GM23248 (cell line): ENCODE measurements around the gene SSR2. TPM values are rescaled to one million over a fixed set of nuclear protein-coding genes. Genes with fewer than 3 reads are reported as not detected.

Source experiments
- DNase-seq: peaks from one replicate; pipeline ENCODE4 v3.0.0-alpha.2; 2015
- H2AFZ ChIP-seq: fragments of 200-600 bp; sonication (generic); 2 replicates; pipeline ENCODE4 v1.6.1; 2016; ENCODE audit warnings: antibody characterized with exemption
- H3F3A ChIP-seq: fragments of 200-600 bp; sonication (generic); 2 replicates; pipeline ENCODE4 v1.6.1; 2016; ENCODE audit warnings: mild to moderate bottlenecking, antibody characterized with exemption, mixed run types; ENCODE audit not compliant: insufficient read depth
- H3K27ac ChIP-seq: fragments of 200-600 bp; sonication (generic); 2 replicates; pipeline ENCODE4 v1.5.1; 2016; ENCODE audit warnings: mild to moderate bottlenecking
- H3K27me3 ChIP-seq: fragments of 200-600 bp; sonication (generic); replicated peaks from 2 replicates; pipeline ENCODE4 v1.6.1; 2016; ENCODE audit warnings: mild to moderate bottlenecking; ENCODE audit not compliant: insufficient read depth
- H3K36me3 ChIP-seq: fragments of 200-600 bp; sonication (generic); 2 replicates; pipeline ENCODE4 v1.6.1; 2016; ENCODE audit warnings: low read depth, mild to moderate bottlenecking
- H3K4me1 ChIP-seq: fragments of 200-600 bp; sonication (generic); 2 replicates; pipeline ENCODE4 v1.6.1; 2016; ENCODE audit warnings: mild to moderate bottlenecking; ENCODE audit not compliant: insufficient read depth
- H3K4me2 ChIP-seq: fragments of 200-600 bp; sonication (generic); one replicate; pipeline ENCODE4 v1.6.1; 2016; ENCODE audit warnings: mild to moderate bottlenecking; ENCODE audit not compliant: unreplicated experiment
- H3K4me3 ChIP-seq: fragments of 200-600 bp; sonication (generic); 2 replicates; pipeline ENCODE4 v1.5.1; 2016; ENCODE audit warnings: mild to moderate bottlenecking
- H3K79me2 ChIP-seq: fragments of 200-600 bp; sonication (generic); 2 replicates; pipeline ENCODE4 v1.6.1; 2016; ENCODE audit warnings: mild to moderate bottlenecking; ENCODE audit not compliant: insufficient read depth
- H3K9ac ChIP-seq: fragments of 200-600 bp; sonication (generic); 2 replicates; pipeline ENCODE4 v1.6.1; 2016; ENCODE audit warnings: mild to moderate bottlenecking
- H3K9me2 ChIP-seq: fragments of 200-600 bp; sonication (generic); 2 replicates; pipeline ENCODE4 v1.6.1; 2016; ENCODE audit warnings: mixed run types, mild to moderate bottlenecking, moderate library complexity; ENCODE audit not compliant: insufficient read depth
- H3K9me3 ChIP-seq: fragments of 200-600 bp; sonication (generic); one replicate; pipeline ENCODE4 v1.6.1; 2017; ENCODE audit warnings: low read depth
- H4K20me1 ChIP-seq: fragments of 200-600 bp; sonication (generic); 2 replicates; pipeline ENCODE4 v1.6.0; 2016; ENCODE audit not compliant: insufficient read depth
- EZH2 ChIP-seq: fragments of 200-600 bp; sonication (generic); IDR thresholded peaks from 2 replicates; pipeline ENCODE4 v1.6.1; 2018; ENCODE audit warnings: antibody characterized with exemption, mild to moderate bottlenecking; ENCODE audit not compliant: insufficient read depth, poor library complexity, severe bottlenecking
- EZH2phosphoT487 ChIP-seq: fragments of 200-600 bp; sonication (generic); IDR thresholded peaks from 2 replicates; pipeline ENCODE4 v1.6.1; 2018; ENCODE audit warnings: antibody characterized with exemption, moderate library complexity, mild to moderate bottlenecking, low read depth; ENCODE audit not compliant: insufficient read depth
- WGBS, 2 experiments: methylation state at CpG; one replicate each; pipeline ENCODE4 v1.1.6; 2015 to 2017; ENCODE audit warnings: low lambda C conversion rate in 2 of 2, low coverage in 1 of 2; ENCODE audit errors: missing lambda C conversion rate in 2 of 2; 5-methylcytosine and 5-hydroxymethylcytosine counted together
- in situ Hi-C: fragments of 300-500 bp; cut with MboI; formaldehyde crosslinking; loops from 2 replicates; pipeline ENCODE4 v1.15.0; 2020
- polyA plus RNA-seq: library from polyadenylated mRNA; unstranded; fragments of >200 nt; fragmentation: Nextera tagmentation; extraction: Ambion mirVana; gene quantifications from 2 replicates; pipeline ENCODE4 v1.2.1, GENCODE V29; 2016
- total RNA-seq: library from RNA; depleted of rRNA; stranded (reverse); fragments of >200 nt; shearing (Covaris generic); gene quantifications from 2 replicates; pipeline ENCODE4 v1.2.3, GENCODE V29; 2014

SSR2 gene
- total and polyA plus RNA-seq, 2 experiments from 2014 or later = 318 to 695 TPM

DNA sequence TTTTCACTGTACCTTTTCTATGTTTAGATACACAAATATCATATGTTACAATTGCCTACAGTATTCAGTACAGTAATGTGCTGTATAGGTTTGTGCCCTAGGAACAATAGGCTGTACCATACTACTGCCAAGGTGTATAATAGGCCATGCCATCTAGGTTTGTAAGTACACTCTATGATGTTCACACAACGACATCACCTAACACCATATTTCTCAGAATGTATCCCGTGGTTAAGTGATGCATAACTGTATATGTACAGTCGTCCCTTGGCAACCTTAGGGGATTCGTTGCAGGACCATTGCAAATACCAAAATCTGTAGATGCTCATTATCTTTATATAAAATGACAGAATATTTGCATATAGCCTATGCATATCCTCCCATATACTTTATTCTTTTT is 5.8 kb upstream of the SSR2 start:
- Histone ChIP-seq H3K79me2 (no peaks in the 10 kb centered on the region), H4K20me1 (no peaks in the 10 kb centered on the region)
- in situ Hi-C loops = no loop called here

DNA sequence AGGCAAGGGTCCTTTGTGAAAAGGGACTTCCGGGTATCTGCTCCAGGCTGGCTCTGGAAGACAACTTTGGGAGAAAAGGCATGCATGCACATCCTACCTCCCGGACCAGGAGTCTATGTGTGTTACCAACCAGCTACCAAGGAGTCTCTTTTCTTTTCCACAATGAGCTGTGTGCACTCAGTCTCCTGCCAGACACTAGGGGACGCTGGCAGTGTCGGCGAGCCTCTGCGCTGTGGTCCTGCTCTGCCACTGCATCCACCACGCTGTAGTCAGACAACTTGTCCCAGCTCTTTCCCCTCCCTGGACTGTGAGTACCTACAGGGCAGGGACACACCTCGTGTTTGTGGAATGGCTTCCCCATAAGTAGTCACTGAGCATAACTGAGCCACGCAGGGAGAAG is 5.1 kb upstream of the SSR2 start:
- no peak overlapping the region for H3K4me3 ChIP-seq
- no peak for TF ChIP-seq EZH2phosphoT487
- TF ChIP-seq EZH2 = no peak
- H3K27ac ChIP-seq = no peak overlapping the region
- H3K4me1 ChIP-seq = no peaks in the 10 kb centered on the region
- H4K20me1 ChIP-seq = no peaks in the 10 kb centered on the region
- in situ Hi-C loops = no loop called here
- H3K9me3 ChIP-seq = no peaks in the 10 kb centered on the region
- 36 to 55% methylated on average over 9 of the region's 9 CpGs for WGBS, 2 experiments
- H2AFZ ChIP-seq = no peak overlapping the region
- no peaks in the 10 kb centered on the region for H3K9me2 ChIP-seq
- no peaks in the 10 kb centered on the region for H3K27me3 ChIP-seq
- no peak overlapping the region for H3K9ac ChIP-seq
- no peak overlapping the region for H3K4me2 ChIP-seq
- H3K79me2 ChIP-seq = no peaks in the 10 kb centered on the region
- H3K36me3 ChIP-seq = no peaks in the 10 kb centered on the region
- H3F3A ChIP-seq = no peaks in the 10 kb centered on the region
- DNase-seq = peak; percentile 32

More for the DNA sequence above, 5.8 kb upstream of the SSR2 start:
- Histone ChIP-seq H3K4me2 (no peak overlapping the region), H3F3A (no peaks in the 10 kb centered on the region), H3K4me3 (no peak overlapping the region), H3K9ac (no peak overlapping the region), H3K9me3 (no peaks in the 10 kb centered on the region), H3K4me1 (no peaks in the 10 kb centered on the region), H3K9me2 (no peaks in the 10 kb centered on the region), H2AFZ (no peak overlapping the region), H3K27ac (no peak overlapping the region), H3K27me3 (no peaks in the 10 kb centered on the region), H3K36me3 (no peaks in the 10 kb centered on the region)
- no peak for DNase-seq
- 80 to 85% methylated on average over 4 of the region's 4 CpGs for WGBS, 2 experiments
- TF ChIP-seq EZH2 (no peak), EZH2phosphoT487 (no peak)

DNA sequence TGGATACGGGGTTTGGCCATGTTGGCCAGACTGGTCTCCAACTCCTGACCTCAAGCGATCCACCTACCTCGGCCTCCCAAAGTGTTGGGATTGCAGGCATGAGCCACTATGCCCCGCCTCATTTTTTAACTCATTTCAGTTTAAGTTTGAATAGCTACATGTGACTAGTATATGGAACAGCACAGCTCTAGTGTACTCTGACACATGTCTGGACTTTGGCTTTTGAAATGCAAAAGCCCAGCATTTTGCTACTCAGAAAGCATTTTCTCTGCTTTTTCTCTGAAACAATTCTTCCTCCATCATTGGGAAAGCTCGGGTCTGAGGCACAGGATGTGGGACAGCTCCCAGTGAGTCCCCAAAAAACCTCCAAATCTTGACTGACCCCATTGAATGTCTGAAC is 4.0 kb upstream of the SSR2 start:
- Histone ChIP-seq H3K9ac (no peak overlapping the region), H3F3A (no peaks in the 10 kb centered on the region), H3K4me1 (0 out of 2 replicates have a peak, but pooled peaks cover 1% of the 10 kb centered on the region), H3K4me3 (no peak overlapping the region), H3K36me3 (no peaks in the 10 kb centered on the region), H3K79me2 (peaks cover 9% of the 10 kb centered on the region), H3K4me2 (no peak overlapping the region), H3K27ac (no peak overlapping the region), H4K20me1 (no peaks in the 10 kb centered on the region), H3K9me3 (no peaks in the 10 kb centered on the region), H3K9me2 (no peaks in the 10 kb centered on the region), H2AFZ (no peak overlapping the region), H3K27me3 (no peaks in the 10 kb centered on the region)
- WGBS, 2 experiments = 64 to 79% methylated on average over 5 of the region's 5 CpGs
- in situ Hi-C loops = no loop called here
- no peak for DNase-seq
- TF ChIP-seq EZH2 = no peak
- no peak for TF ChIP-seq EZH2phosphoT487

DNA sequence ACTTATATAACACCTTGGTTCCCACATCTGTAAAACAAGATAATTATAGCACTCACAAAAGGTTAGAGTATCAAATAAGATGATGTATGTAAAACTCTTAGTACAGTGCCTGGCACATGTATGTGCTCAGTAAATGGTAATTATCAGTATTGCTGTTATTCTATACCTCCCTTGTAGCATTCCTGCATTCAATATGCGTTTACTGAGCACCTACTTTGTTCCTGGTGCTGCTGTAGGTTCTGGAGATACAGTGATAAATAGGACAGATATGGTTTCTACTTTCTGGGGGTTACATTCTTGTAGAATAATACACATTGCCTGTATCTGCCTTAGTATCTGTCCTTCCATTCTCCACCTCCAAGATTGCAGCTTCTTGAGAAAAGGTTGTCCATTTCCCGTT is 1.2 kb upstream of the SSR2 start:
- H3F3A ChIP-seq = no peaks in the 10 kb centered on the region
- in situ Hi-C loops = no loop called here

GRCh38 chr1:156021093-156021428 is 310 bp upstream of the SSR2 start:
- H4K20me1 ChIP-seq = no peaks in the 10 kb centered on the region
- H3K79me2 ChIP-seq = peaks cover 45% of the 10 kb centered on the region
- H3K9me2 ChIP-seq = no peaks in the 10 kb centered on the region
- no peak for TF ChIP-seq EZH2
- no peak for TF ChIP-seq EZH2phosphoT487
- H2AFZ ChIP-seq = peak overlapping the region; percentile 79
- peak overlapping the region; percentile 77 for H3K4me2 ChIP-seq
- no peaks in the 10 kb centered on the region for H3F3A ChIP-seq
- H3K9ac ChIP-seq = peak overlapping the region; percentile 83; the same call in 1 of the 2 replicates
- no peaks in the 10 kb centered on the region for H3K27me3 ChIP-seq
- 0 out of 2 replicates have a peak, but pooled peaks cover 10% of the 10 kb centered on the region for H3K4me1 ChIP-seq
- no peaks in the 10 kb centered on the region for H3K9me3 ChIP-seq
- H3K27ac ChIP-seq = no peak overlapping the region
- in situ Hi-C loops = no loop called here
- peaks cover 26% of the 10 kb centered on the region for H3K36me3 ChIP-seq
- DNase-seq = no peak
- peak overlapping the region; percentile 86 for H3K4me3 ChIP-seq
- WGBS, 2 experiments = 5 to 13% methylated on average over 4 of the region's 4 CpGs

More for the DNA sequence above, 1.2 kb upstream of the SSR2 start:
- WGBS, 2 experiments = 28 to 31% methylated on average over 2 of the region's 2 CpGs
- no peaks in the 10 kb centered on the region for H3K9me3 ChIP-seq
- peaks cover 18% of the 10 kb centered on the region for H3K36me3 ChIP-seq
- no peak overlapping the region for H3K9ac ChIP-seq
- H3K27ac ChIP-seq = no peak overlapping the region
- H4K20me1 ChIP-seq = no peaks in the 10 kb centered on the region
- TF ChIP-seq EZH2phosphoT487 (no peak), EZH2 (no peak)
- H3K79me2 ChIP-seq = peaks cover 36% of the 10 kb centered on the region
- H3K27me3 ChIP-seq = no peaks in the 10 kb centered on the region
- peak overlapping the region; percentile 57; the same call in 1 of the 2 replicates for H2AFZ ChIP-seq
- H3K4me2 ChIP-seq = no peak overlapping the region
- no peak overlapping the region for H3K4me3 ChIP-seq
- no peaks in the 10 kb centered on the region for H3K9me2 ChIP-seq
- no peak for DNase-seq
- H3K4me1 ChIP-seq = 0 out of 2 replicates have a peak, but pooled peaks cover 10% of the 10 kb centered on the region
